K562 (cell line): Measurements from ENCODE around the gene TFAM. TPM values are rescaled to one million over a fixed set of nuclear protein-coding genes. Genes with fewer than 3 reads are reported as not detected.

Experiments
- BRD9 ChIP-seq: fragments of 450-650 bp; IDR thresholded peaks from 2 replicates; pipeline ENCODE4 v1.6.1; 2018; ENCODE audit warnings: low read depth; ENCODE audit not compliant: partially characterized antibody
- BRF1 ChIP-seq: IDR thresholded peaks from 3 replicates; pipeline ENCODE4 v1.6.1; 2011; ENCODE audit warnings: borderline replicate concordance, mild to moderate bottlenecking; ENCODE audit not compliant: insufficient read length; ENCODE audit errors: extremely low read depth
- HNRNPH1 ChIP-seq: fragments of 200-400 bp; formaldehyde crosslinking; optimal IDR thresholded peaks from 2 replicates; pipeline ENCODE3; 2017; ENCODE audit warnings: low read depth, mild to moderate bottlenecking, low read length, moderate library complexity
- IFI16 ChIP-seq: fragments of 250-450 bp; sonication (Bioruptor Pico); IDR thresholded peaks from 2 replicates; pipeline ENCODE4 v2.1.2; 2022; ENCODE audit warnings: mild to moderate bottlenecking, inconsistent platforms
- LCOR ChIP-seq: sonication (generic); formaldehyde crosslinking; IDR thresholded peaks from 2 replicates; pipeline ENCODE4 v1.8.0; 2022; ENCODE audit warnings: mild to moderate bottlenecking, missing genetic modification reagents
- RBFOX2 ChIP-seq: fragments of 200-400 bp; formaldehyde crosslinking; IDR thresholded peaks from 2 replicates; pipeline ENCODE4 v1.6.1; 2017; ENCODE audit warnings: low read depth, mild to moderate bottlenecking, low read length, moderate library complexity
- STAT5B ChIP-seq: fragments of 250-450 bp; sonication (Bioruptor Pico); IDR thresholded peaks from 2 replicates; pipeline ENCODE4 v1.8.0; 2021; ENCODE audit warnings: mild to moderate bottlenecking, inconsistent platforms
- ZNF668 ChIP-seq: fragments of 250-450 bp; sonication (Bioruptor Pico); IDR thresholded peaks from 2 replicates; pipeline ENCODE4 v1.8.0; 2022; ENCODE audit warnings: mild to moderate bottlenecking, inconsistent platforms
- polyA plus RNA-seq, 8 experiments: library from polyadenylated mRNA; depleted of rRNA in 4 of 8; stranded (reverse) in 5 of 8; unstranded in 3 of 8; fragments of >200 nt; fragmentation: Nextera tagmentation in 2 of 8; fragmentation: Illumina TruSeq in 1 of 8; extraction: Ambion mirVana in 2 of 8; extraction: Trizol in 1 of 8; gene quantifications; 2 replicates each; pipeline versions ENCODE4 v1.2.1 to v1.2.3, GENCODE V29; 2011 to 2014; ENCODE audit warnings: inconsistent platforms in 1 of 8, missing spikeins in 1 of 8
- total RNA-seq, 7 experiments: library from RNA; depleted of rRNA in 6 of 7; stranded (reverse); fragments of >200 nt in 6 of 7; fragmentation: Illumina TruSeq in 2 of 7; extraction: Trizol in 2 of 7; gene quantifications; 2 replicates each; pipeline versions ENCODE4 v1.2.1 to v1.2.3, GENCODE V29; 2011 to 2021; ENCODE audit warnings: low replicate concordance in 1 of 7
- TF ChIP-seq, protein P1 (sequence below): fragments of 450-650 bp; formaldehyde crosslinking; IDR thresholded peaks from 2 replicates; pipeline ENCODE4 v1.4.0; 2022; ENCODE audit warnings: missing genetic modification characterization
- TF ChIP-seq, protein P2 (sequence below): fragments of 250-450 bp; sonication (Bioruptor Pico); IDR thresholded peaks from 2 replicates; pipeline ENCODE4 v1.4.0; 2020; ENCODE audit warnings: mild to moderate bottlenecking, moderate library complexity, borderline replicate concordance
- TF ChIP-seq, protein P3 (sequence below): fragments of 250-450 bp; sonication (Bioruptor Pico); IDR thresholded peaks from 2 replicates; pipeline ENCODE4 v1.4.0; 2020; ENCODE audit warnings: borderline replicate concordance
- TF ChIP-seq, protein P4 (sequence below), 2 experiments: IDR thresholded peaks; 2 replicates each; pipeline ENCODE4 v1.6.1; 2011; ENCODE audit warnings: borderline replicate concordance in 1 of 2, control low read depth in 1 of 2, low read depth in 1 of 2, low read length in 1 of 2, mild to moderate bottlenecking in 1 of 2, mixed read lengths in 1 of 2, moderate library complexity in 1 of 2; ENCODE audit not compliant: insufficient read depth in 1 of 2, insufficient read length in 1 of 2, poor library complexity in 1 of 2, severe bottlenecking in 1 of 2; ENCODE audit errors: extremely low read depth in 1 of 2

TFAM gene
- total and polyA plus RNA-seq, 9 of the 15 experiments (the other 6 are each of a cell fraction or from before 2014, with no cell fraction given): 74.3 to 227 (median 155) TPM

DNA sequence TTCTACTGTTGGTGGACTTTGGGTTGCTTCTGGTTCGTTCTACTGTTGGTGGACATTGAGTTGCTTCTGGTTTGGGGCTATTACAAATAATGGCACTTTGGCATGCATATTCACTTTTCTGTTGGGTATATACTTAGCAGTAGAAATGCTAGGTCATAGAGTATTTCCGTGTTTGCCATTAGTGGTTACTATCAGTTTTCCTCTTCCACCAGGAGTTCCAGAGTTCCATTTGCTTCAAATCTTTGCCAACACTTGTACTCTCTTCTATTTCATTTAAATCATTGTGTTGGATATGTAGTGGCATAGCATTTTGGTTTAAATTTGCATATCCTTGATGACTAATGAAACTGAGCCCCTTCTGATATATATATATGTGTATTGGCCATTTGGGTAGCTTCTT, 35.2 kb upstream of the TFAM start (continued):
- TF ChIP-seq, protein P1, sequence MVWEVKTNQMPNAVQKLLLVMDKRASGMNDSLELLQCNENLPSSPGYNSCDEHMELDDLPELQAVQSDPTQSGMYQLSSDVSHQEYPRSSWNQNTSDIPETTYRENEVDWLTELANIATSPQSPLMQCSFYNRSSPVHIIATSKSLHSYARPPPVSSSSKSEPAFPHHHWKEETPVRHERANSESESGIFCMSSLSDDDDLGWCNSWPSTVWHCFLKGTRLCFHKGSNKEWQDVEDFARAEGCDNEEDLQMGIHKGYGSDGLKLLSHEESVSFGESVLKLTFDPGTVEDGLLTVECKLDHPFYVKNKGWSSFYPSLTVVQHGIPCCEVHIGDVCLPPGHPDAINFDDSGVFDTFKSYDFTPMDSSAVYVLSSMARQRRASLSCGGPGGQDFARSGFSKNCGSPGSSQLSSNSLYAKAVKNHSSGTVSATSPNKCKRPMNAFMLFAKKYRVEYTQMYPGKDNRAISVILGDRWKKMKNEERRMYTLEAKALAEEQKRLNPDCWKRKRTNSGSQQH (CRISPR knock-in tag): no peak
- TF ChIP-seq BRF1 (no peak), RBFOX2 (no peak), IFI16 (no peak), LCOR (CRISPR knock-in tag) (no peak), HNRNPH1 (no peak), ZNF668 (CRISPR knock-in tag) (no peak), BRD9 (no peak), STAT5B (CRISPR knock-in tag) (no peak)
- TF ChIP-seq, protein P2, sequence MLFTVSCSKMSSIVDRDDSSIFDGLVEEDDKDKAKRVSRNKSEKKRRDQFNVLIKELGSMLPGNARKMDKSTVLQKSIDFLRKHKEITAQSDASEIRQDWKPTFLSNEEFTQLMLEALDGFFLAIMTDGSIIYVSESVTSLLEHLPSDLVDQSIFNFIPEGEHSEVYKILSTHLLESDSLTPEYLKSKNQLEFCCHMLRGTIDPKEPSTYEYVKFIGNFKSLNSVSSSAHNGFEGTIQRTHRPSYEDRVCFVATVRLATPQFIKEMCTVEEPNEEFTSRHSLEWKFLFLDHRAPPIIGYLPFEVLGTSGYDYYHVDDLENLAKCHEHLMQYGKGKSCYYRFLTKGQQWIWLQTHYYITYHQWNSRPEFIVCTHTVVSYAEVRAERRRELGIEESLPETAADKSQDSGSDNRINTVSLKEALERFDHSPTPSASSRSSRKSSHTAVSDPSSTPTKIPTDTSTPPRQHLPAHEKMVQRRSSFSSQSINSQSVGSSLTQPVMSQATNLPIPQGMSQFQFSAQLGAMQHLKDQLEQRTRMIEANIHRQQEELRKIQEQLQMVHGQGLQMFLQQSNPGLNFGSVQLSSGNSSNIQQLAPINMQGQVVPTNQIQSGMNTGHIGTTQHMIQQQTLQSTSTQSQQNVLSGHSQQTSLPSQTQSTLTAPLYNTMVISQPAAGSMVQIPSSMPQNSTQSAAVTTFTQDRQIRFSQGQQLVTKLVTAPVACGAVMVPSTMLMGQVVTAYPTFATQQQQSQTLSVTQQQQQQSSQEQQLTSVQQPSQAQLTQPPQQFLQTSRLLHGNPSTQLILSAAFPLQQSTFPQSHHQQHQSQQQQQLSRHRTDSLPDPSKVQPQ: no peak
- TF ChIP-seq, protein P3, sequence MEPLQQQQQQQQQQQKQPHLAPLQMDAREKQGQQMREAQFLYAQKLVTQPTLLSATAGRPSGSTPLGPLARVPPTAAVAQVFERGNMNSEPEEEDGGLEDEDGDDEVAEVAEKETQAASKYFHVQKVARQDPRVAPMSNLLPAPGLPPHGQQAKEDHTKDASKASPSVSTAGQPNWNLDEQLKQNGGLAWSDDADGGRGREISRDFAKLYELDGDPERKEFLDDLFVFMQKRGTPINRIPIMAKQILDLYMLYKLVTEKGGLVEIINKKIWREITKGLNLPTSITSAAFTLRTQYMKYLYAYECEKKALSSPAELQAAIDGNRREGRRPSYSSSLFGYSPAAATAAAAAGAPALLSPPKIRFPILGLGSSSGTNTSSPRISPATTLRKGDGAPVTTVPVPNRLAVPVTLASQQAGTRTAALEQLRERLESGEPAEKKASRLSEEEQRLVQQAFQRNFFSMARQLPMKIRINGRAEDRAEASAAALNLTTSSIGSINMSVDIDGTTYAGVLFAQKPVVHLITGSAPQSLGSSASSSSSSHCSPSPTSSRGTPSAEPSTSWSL (CRISPR knock-in tag): no peak
- TF ChIP-seq, protein P4, sequence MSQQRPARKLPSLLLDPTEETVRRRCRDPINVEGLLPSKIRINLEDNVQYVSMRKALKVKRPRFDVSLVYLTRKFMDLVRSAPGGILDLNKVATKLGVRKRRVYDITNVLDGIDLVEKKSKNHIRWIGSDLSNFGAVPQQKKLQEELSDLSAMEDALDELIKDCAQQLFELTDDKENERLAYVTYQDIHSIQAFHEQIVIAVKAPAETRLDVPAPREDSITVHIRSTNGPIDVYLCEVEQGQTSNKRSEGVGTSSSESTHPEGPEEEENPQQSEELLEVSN (IDR thresholded peaks at IDR 0.05; ENCODE audit: borderline replicate concordance in 1 of 2, extremely low read depth in 1 of 2, insufficient read depth in 1 of 2, insufficient read length in 1 of 2, low read depth in 1 of 2, low read length in 1 of 2, poor library complexity in 1 of 2, severe bottlenecking in 1 of 2): no peak
